Stimulated activated CD4-positive, alpha-beta T cell treated with anti-CD3 and anti-CD28 coated beads, Interleukin-15, amount 100 ng/mL, for 48 hours (primary cell): ENCODE data around the gene MAGEF1.

Experiments used
- DNase-seq, 2 donors: peaks; one replicate each; pipeline ENCODE4 v3.0.0-alpha.2; 2020; ENCODE audit warnings: low read depth in 2 of 2

MAGEF1 gene

GRCh38 chr3:184711493-184712247, at the start of gene MAGEF1:
Gene MAGEF1, minus strand, starts transcription at chr3:184712064. Its CDS starts 243 bp downstream, at chr3:184711821.
- peak; percentile 57 to 61 for DNase-seq

GRCh38 chr3:184761075-184761841, 49.4 kb upstream of the MAGEF1 start:
- DNase-seq: no peak

- DNase-seq: no peak
Measured at GRCh38 chr3:184760337-184761074, 48.6 kb upstream of the MAGEF1 start.

GRCh38 chr3:184759666-184760200, 47.9 kb upstream of the MAGEF1 start:
- no peak for DNase-seq

- DNase-seq: no peak
Measured at GRCh38 chr3:184758056-184758455, 46.2 kb upstream of the MAGEF1 start.

- DNase-seq: no peak
Measured at GRCh38 chr3:184757022-184757651, 45.3 kb upstream of the MAGEF1 start.

GRCh38 chr3:184756151-184757021, 44.5 kb upstream of the MAGEF1 start:
- DNase-seq: no peak

- DNase-seq: no peak
Measured at GRCh38 chr3:184755315-184755731, 43.5 kb upstream of the MAGEF1 start.

- no peak for DNase-seq
Measured at GRCh38 chr3:184752361-184752760, 40.5 kb upstream of the MAGEF1 start.

GRCh38 chr3:184751204-184752040, 39.6 kb upstream of the MAGEF1 start:
- no peak for DNase-seq

- DNase-seq: no peak
Measured at GRCh38 chr3:184750349-184751083, 38.7 kb upstream of the MAGEF1 start.

GRCh38 chr3:184749168-184749744, 37.4 kb upstream of the MAGEF1 start:
- DNase-seq: no peak

GRCh38 chr3:184748219-184749135, 36.6 kb upstream of the MAGEF1 start:
- no peak for DNase-seq

- DNase-seq: no peak
Measured at GRCh38 chr3:184746131-184747120, 34.6 kb upstream of the MAGEF1 start.

- DNase-seq: no peak
Measured at GRCh38 chr3:184745526-184745925, 33.7 kb upstream of the MAGEF1 start.

- DNase-seq: no peak
Measured at GRCh38 chr3:184743248-184743647, 31.4 kb upstream of the MAGEF1 start.
